Smooth muscle cell (in vitro differentiated cells): ENCODE data around the gene SSBP1. TPM values are rescaled to one million over a fixed set of nuclear protein-coding genes. Genes with fewer than 3 reads are reported as not detected.

Experiments
- DNase-seq: peaks from one replicate; lab custom pipeline; 2025; ENCODE audit not compliant: unreplicated experiment; lab: John Stamatoyannopoulos, UW
- H2AFZ ChIP-seq: fragments of 200-600 bp; sonication (generic); 2 replicates; pipeline ENCODE4 v1.6.0; 2016; ENCODE audit warnings: antibody characterized with exemption, low read depth, mild to moderate bottlenecking
- H3F3A ChIP-seq: fragments of 200-600 bp; sonication (generic); 2 replicates; pipeline ENCODE4 v1.6.0; 2017; ENCODE audit warnings: antibody characterized with exemption, low read depth
- H3K27ac ChIP-seq: fragments of 200-600 bp; sonication (generic); 2 replicates; pipeline ENCODE4 v1.5.1; 2016; ENCODE audit warnings: low read depth, mild to moderate bottlenecking
- H3K27me3 ChIP-seq: fragments of 200-600 bp; sonication (generic); 2 replicates; pipeline ENCODE4 v1.6.1; 2016; ENCODE audit warnings: low read depth, mild to moderate bottlenecking
- H3K36me3 ChIP-seq: fragments of 200-600 bp; sonication (generic); 2 replicates; pipeline ENCODE4 v1.5.1; 2016; ENCODE audit warnings: low read depth
- H3K4me1 ChIP-seq: fragments of 200-600 bp; sonication (generic); 2 replicates; pipeline ENCODE4 v1.5.1; 2016; ENCODE audit warnings: low read depth
- H3K4me2 ChIP-seq: fragments of 200-600 bp; sonication (generic); 2 replicates; pipeline ENCODE4 v1.6.0; 2016; ENCODE audit warnings: mild to moderate bottlenecking
- H3K4me3 ChIP-seq: fragments of 200-600 bp; sonication (generic); 2 replicates; pipeline ENCODE4 v1.5.1; 2016; ENCODE audit warnings: mild to moderate bottlenecking
- H3K79me2 ChIP-seq: fragments of 200-600 bp; sonication (generic); 2 replicates; pipeline ENCODE4 v1.6.0; 2016; ENCODE audit warnings: low read depth, mild to moderate bottlenecking
- H3K9ac ChIP-seq: fragments of 200-600 bp; sonication (generic); 2 replicates; pipeline ENCODE4 v1.6.0; 2016; ENCODE audit warnings: low read depth
- H3K9me3 ChIP-seq: fragments of 200-600 bp; sonication (generic); replicated peaks from 2 replicates; pipeline ENCODE4 v1.5.1; 2016; ENCODE audit warnings: low read depth
- H4K20me1 ChIP-seq: fragments of 200-600 bp; sonication (generic); 2 replicates; pipeline ENCODE4 v1.6.0; 2016; ENCODE audit warnings: low read depth
- WGBS: methylation state at CpG from one replicate; pipeline ENCODE4 v1.1.7; 2016; ENCODE audit warnings: low lambda C conversion rate; 5-methylcytosine and 5-hydroxymethylcytosine counted together
- polyA plus RNA-seq: library from polyadenylated mRNA; unstranded; fragments of >200 nt; fragmentation: Nextera tagmentation; extraction: Ambion mirVana; gene quantifications from 2 replicates; pipeline ENCODE4 v1.2.1, GENCODE V29; 2016
- total RNA-seq: library from RNA; depleted of rRNA; stranded (reverse); fragments of >200 nt; gene quantifications from 2 replicates; pipeline ENCODE4 v1.2.3, GENCODE V29; 2014
- TF ChIP-seq, protein P1 (sequence below): fragments of 200-600 bp; sonication (generic); IDR thresholded peaks from 2 replicates; pipeline ENCODE4 v1.5.1; 2017; ENCODE audit warnings: borderline replicate concordance, mild to moderate bottlenecking, antibody characterized with exemption; ENCODE audit not compliant: insufficient read depth, poor library complexity, severe bottlenecking

SSBP1 gene
- total and polyA plus RNA-seq, 2 experiments from 2014 or later = 202 to 255 TPM

DNA sequence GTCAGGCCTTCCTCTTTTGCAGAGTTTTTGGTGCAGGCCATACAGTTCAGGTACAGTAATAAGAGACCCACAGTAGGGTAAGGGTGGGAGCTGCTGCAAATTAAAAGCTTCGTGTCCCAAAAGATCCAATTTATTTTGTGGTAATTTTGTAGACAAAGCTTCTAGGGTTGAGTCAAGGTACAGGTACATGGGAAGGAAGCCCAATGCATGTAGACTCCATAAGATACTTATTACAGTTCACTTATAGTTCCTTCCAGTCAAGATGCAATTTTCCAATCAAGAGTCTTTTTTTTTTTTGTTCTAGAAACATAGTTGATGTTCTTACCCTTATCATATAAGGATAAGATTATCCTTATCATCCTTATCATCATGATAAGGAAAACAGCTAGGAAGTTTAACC, 38.2 kb downstream of the SSBP1 start, which contains the start of gene TAS2R4:
Gene TAS2R4, plus strand, starts transcription at position 301 of the 400 bp plus-strand sequence. CDS start 1,815 bp downstream, outside the sequence.
- H3K9me3 ChIP-seq = no peaks in the 10 kb centered on the region
- no peaks in the 10 kb centered on the region for H3K27me3 ChIP-seq
- H3F3A ChIP-seq = no peaks in the 10 kb centered on the region
- H3K4me3 ChIP-seq = no peak within 1 kb of the TSS
- 96% methylated on average over 1 of the region's 1 CpG for WGBS
- no peak within 1 kb of the TSS for H3K4me2 ChIP-seq
- no peaks in the 10 kb centered on the region for H3K79me2 ChIP-seq
- H2AFZ ChIP-seq = no peak within 1 kb of the TSS
- no peak within 1 kb of the TSS for H3K9ac ChIP-seq
- no peak for DNase-seq
- TF ChIP-seq, protein P1, sequence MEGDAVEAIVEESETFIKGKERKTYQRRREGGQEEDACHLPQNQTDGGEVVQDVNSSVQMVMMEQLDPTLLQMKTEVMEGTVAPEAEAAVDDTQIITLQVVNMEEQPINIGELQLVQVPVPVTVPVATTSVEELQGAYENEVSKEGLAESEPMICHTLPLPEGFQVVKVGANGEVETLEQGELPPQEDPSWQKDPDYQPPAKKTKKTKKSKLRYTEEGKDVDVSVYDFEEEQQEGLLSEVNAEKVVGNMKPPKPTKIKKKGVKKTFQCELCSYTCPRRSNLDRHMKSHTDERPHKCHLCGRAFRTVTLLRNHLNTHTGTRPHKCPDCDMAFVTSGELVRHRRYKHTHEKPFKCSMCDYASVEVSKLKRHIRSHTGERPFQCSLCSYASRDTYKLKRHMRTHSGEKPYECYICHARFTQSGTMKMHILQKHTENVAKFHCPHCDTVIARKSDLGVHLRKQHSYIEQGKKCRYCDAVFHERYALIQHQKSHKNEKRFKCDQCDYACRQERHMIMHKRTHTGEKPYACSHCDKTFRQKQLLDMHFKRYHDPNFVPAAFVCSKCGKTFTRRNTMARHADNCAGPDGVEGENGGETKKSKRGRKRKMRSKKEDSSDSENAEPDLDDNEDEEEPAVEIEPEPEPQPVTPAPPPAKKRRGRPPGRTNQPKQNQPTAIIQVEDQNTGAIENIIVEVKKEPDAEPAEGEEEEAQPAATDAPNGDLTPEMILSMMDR = no peak
- no peaks in the 10 kb centered on the region for H3K36me3 ChIP-seq
- H4K20me1 ChIP-seq = no peaks in the 10 kb centered on the region
- no peak within 1 kb of the TSS for H3K27ac ChIP-seq
- H3K4me1 ChIP-seq = no peaks in the 10 kb centered on the region

DNA sequence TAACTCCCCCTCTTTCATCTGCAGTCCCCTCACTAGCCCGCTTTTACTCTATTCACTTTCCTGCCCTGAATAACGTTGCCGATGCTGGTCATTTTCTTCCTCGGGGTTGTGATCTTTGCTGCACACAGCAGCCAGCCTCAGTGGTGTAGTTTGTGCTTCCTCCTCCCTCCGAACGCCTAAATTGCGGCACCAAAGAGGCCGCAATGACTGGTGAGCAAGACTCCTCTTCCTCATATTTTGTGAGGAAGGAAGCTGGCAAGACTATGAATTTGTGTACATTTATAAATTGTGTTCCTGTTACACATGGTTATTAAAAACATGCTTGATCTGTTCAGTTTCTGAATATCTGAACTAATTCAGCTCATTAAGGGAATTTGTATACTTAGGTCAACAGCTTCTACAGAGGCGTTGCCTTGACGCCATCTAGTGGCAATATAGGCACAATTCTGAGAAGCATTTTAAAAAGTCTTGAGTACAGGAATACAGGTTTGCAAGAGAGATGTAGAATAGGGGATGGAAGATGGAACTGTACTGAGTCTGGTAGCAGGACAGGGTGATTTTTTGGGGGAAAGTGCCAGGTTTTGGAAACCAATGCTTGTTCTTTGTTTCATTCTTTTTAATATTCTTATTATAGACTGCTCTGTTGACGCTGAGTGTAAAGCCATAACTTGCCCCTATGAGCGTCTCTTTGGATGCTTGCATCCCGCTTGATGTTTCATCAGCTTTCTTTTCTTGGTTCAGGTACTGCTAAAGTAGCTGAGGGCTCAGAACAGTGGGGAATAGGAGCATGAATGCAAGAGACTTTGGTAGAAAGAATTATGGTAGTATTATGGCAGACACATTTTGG, 47.8 kb downstream of the SSBP1 start:
- TF ChIP-seq, protein P1 = peak; percentile 70
- Histone ChIP-seq H3K4me2 (no peak overlapping the region), H3F3A (no peaks in the 10 kb centered on the region), H3K79me2 (no peaks in the 10 kb centered on the region), H3K4me3 (no peak overlapping the region), H3K27ac (no peak overlapping the region), H3K36me3 (no peaks in the 10 kb centered on the region), H3K9ac (no peak overlapping the region), H2AFZ (no peak overlapping the region), H3K4me1 (no peaks in the 10 kb centered on the region), H4K20me1 (peaks cover 2% of the 10 kb centered on the region), H3K9me3 (no peaks in the 10 kb centered on the region), H3K27me3 (no peaks in the 10 kb centered on the region)
- DNase-seq = no peak
- WGBS = 77% methylated on average over 13 of the region's 13 CpGs

DNA sequence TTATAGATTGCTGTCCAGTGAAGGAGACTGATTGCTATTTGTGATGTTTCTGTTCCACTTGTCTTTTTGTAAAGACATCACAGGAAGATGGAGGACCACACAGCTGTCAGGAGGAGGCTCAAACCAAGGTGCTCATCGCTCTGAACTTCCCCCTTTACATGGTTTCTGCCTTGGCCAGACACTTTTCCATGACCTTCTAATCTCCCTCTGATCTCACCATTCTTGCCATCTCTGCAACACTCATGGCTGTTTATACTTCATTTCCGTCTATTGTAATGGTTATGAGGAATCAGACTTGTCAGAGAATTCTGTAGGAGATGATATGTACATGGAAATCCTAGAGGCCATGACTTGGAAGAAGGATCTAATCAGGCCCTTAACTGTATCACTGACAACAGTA, 50.1 kb downstream of the SSBP1 start:
- peaks cover 2% of the 10 kb centered on the region for H4K20me1 ChIP-seq
- H3K36me3 ChIP-seq = no peaks in the 10 kb centered on the region
- no peaks in the 10 kb centered on the region for H3F3A ChIP-seq
- DNase-seq = no peak
- H3K9me3 ChIP-seq = no peaks in the 10 kb centered on the region
- no peak overlapping the region for H3K9ac ChIP-seq
- H3K4me3 ChIP-seq = no peak overlapping the region
- no peak overlapping the region for H3K4me2 ChIP-seq
- H3K4me1 ChIP-seq = no peaks in the 10 kb centered on the region
- H3K79me2 ChIP-seq = no peaks in the 10 kb centered on the region
- TF ChIP-seq, protein P1 = no peak
- 97% methylated on average over 2 of the region's 2 CpGs for WGBS
- H3K27ac ChIP-seq = no peak overlapping the region
- no peaks in the 10 kb centered on the region for H3K27me3 ChIP-seq
- H2AFZ ChIP-seq = no peak overlapping the region
